ENCODE data around the gene KLF1. TPM values are rescaled to one million over a fixed set of nuclear protein-coding genes. Genes with fewer than 3 reads are reported as not detected.
"Not testable (repeated sequence)": the region's sequence is repeated elsewhere in the genome, so short reads cannot be mapped to it uniquely, and the experiment has no call there.

The KLF1 gene
- polyA plus RNA-seq, 3 donors, result 0.24 to 0.45 (median 0.28) TPM

DNA sequence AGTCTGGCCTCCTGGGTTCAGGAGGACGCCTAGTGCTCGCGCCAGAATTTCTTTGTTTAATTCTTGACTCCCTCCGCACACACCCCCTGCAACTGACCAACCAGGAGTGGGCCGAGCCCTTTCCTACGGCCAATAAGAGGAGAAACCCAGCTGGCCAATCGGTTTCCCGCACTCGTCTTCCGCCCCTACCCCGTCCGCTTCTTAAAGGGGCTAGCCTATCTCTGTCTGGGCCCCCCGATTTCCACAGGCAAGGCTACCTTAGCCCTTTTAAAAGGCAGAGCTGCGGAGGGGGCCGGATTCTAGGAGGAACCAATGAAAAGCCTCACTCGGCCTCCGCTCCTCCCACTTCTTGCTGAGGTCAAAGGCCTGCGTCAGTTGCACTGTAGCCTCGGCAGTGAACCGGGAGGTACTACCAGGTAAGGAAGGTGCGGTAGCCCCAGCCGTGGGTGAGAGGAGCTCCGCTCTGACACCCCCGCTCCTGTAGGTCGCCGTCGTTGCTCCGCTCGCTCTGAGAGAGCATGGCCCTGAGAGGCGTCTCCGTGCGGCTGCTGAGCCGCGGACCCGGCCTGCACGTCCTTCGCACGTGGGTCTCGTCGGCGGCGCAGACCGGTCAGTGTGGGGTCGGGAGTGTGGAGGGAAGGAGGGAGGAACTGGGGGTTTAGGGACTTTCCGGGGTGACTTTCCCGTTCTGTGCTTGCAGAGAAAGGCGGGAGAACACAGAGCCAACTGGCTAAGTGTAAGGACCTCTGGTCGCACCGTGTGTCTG, 4.0 kb upstream of the KLF1 start, which contains the start of gene GCDH:
Gene GCDH (plus strand): TSS at position 374 of the 766 bp plus-strand sequence. CDS start 145 bp downstream, at position 519.
- peaks cover 16 to 26% of the 10 kb centered on the region in 2 donors for H3K36me3 ChIP-seq (replicated peaks in 1 of 2; ENCODE audit: control insufficient read depth in 1 of 2, insufficient read depth in 2 of 2, low read length in 2 of 2)
- peak within 1 kb of the TSS; percentile 59 for H3K9ac ChIP-seq (ENCODE audit: insufficient read depth, low read length, poor library complexity, severe bottlenecking)
- under 1% methylated on average over 49 of the region's 49 CpGs for WGBS (ENCODE audit: insufficient coverage)
- H3K4me1 ChIP-seq (ENCODE audit: control insufficient read depth in 1 of 2, insufficient read depth in 2 of 2, low read length in 2 of 2), result peaks cover 19 to 24% of the 10 kb centered on the region in 2 donors
- H4K20me1 ChIP-seq (ENCODE audit: insufficient read depth, low read length), result peaks cover 6% of the 10 kb centered on the region
- H3K36me3 Mint-ChIP-seq, result peaks cover 22 to 26% of the 10 kb centered on the region in 2 donors
- peak within 1 kb of the TSS; percentile 81 for H2AFZ ChIP-seq (ENCODE audit: insufficient read depth, low read depth, low read length, poor library complexity, severe bottlenecking)
- peak within 1 kb of the TSS; percentile 90 for H3K4me2 ChIP-seq (replicated peaks; ENCODE audit: extremely low read depth, low read length, poor library complexity, severe bottlenecking)
- H3K4me3 ChIP-seq (replicated peaks in 1 of 3; ENCODE audit: low read depth in 2 of 3, low read length in 3 of 3), result peak within 1 kb of the TSS; percentile 39 to 88 (median 75)
- H3K27me3 ChIP-seq (ENCODE audit: control insufficient read depth in 2 of 2, insufficient read depth in 2 of 2, low read length in 2 of 2), result peaks cover 0 to 6% of the 10 kb centered on the region in 2 donors
- H3K27ac ChIP-seq (ENCODE audit: low read depth in 1 of 2, low read length in 2 of 2), result peak within 1 kb of the TSS; percentile 33 to 78
- no peaks in the 10 kb centered on the region for H3K9me3 Mint-ChIP-seq
- H3K79me2 ChIP-seq (ENCODE audit: insufficient read depth, low read length), result peaks cover 11% of the 10 kb centered on the region
- H3K4me1 Mint-ChIP-seq, result peaks cover 24% of the 10 kb centered on the region
- H3K4me3 Mint-ChIP-seq, result peak within 1 kb of the TSS; percentile 89 to 94
- peak within 1 kb of the TSS; percentile 80 to 94 (median 89) for H3K27ac Mint-ChIP-seq
- TF ChIP-seq, protein P1, sequence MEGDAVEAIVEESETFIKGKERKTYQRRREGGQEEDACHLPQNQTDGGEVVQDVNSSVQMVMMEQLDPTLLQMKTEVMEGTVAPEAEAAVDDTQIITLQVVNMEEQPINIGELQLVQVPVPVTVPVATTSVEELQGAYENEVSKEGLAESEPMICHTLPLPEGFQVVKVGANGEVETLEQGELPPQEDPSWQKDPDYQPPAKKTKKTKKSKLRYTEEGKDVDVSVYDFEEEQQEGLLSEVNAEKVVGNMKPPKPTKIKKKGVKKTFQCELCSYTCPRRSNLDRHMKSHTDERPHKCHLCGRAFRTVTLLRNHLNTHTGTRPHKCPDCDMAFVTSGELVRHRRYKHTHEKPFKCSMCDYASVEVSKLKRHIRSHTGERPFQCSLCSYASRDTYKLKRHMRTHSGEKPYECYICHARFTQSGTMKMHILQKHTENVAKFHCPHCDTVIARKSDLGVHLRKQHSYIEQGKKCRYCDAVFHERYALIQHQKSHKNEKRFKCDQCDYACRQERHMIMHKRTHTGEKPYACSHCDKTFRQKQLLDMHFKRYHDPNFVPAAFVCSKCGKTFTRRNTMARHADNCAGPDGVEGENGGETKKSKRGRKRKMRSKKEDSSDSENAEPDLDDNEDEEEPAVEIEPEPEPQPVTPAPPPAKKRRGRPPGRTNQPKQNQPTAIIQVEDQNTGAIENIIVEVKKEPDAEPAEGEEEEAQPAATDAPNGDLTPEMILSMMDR (IDR thresholded peaks at IDR 0.05), result no peak
- intact Hi-C loops (cut with micrococcal nuclease), result loop anchor here in 1 of 2 donors (5.0 kb wide), 1 partner anchor 41 kb away; the partner anchor contains the start of gene FARSA
- peak; percentile 96 to 99 (median 97) for DNase-seq
- peaks cover 7 to 14% (median 11%) of the 10 kb centered on the region in 3 donors for H3K27me3 Mint-ChIP-seq (ENCODE audit: low read depth in 3 of 3)
- H3K9me3 ChIP-seq (replicated peaks in 1 of 2; ENCODE audit: control insufficient read depth in 1 of 2, insufficient read depth in 1 of 2, low read length in 2 of 2), result no peaks in the 10 kb centered on the region

DNA sequence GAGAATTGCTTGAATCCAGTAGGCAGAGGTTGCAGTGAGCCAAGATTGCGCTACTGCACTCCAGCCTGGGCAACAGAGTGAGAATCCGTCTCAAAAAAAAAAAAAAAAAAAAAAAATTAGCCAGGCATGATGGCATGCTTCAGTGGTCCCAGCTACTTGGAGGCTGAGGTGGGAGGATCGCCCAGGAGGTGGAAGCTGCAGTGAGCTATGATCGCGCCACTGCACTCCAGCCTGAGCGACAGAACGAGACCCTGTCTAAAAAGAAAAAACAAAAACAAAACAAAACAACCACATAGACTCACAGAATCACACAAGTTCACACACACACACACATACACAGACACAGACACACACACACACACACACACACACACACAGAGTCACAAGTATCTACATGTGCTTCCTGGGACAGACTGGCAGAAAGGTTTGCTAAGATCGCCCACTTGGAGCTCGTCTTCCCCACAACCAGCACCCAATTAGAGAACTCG, 3.3 kb upstream of the KLF1 start:
- not testable (repeated sequence) for DNase-seq; H3K27me3 ChIP-seq (ENCODE audit: control insufficient read depth in 2 of 2, insufficient read depth in 2 of 2, low read length in 2 of 2); H3K9me3 ChIP-seq (replicated peaks in 1 of 2; ENCODE audit: control insufficient read depth in 1 of 2, insufficient read depth in 1 of 2, low read length in 2 of 2); H3K9ac ChIP-seq (ENCODE audit: insufficient read depth, low read length, poor library complexity, severe bottlenecking); H3K9me3 Mint-ChIP-seq; H4K20me1 ChIP-seq (ENCODE audit: insufficient read depth, low read length)
- Histone ChIP-seq H3K4me2 (replicated peaks; ENCODE audit: extremely low read depth, low read length, poor library complexity, severe bottlenecking) (peak overlapping the region; percentile 90), H3K4me1 (ENCODE audit: control insufficient read depth in 1 of 2, insufficient read depth in 2 of 2, low read length in 2 of 2) (peaks cover 24 to 30% of the 10 kb centered on the region in 2 donors), H3K27ac (ENCODE audit: low read depth in 1 of 2, low read length in 2 of 2) (peak overlapping the region in 1 of 2 donors; percentile 4), H3K79me2 (ENCODE audit: insufficient read depth, low read length) (peaks cover 11% of the 10 kb centered on the region), H3K4me3 (replicated peaks in 1 of 3; ENCODE audit: low read depth in 2 of 3, low read length in 3 of 3) (peak overlapping the region in 2 of 3 experiments; percentile 75 to 88), H3K36me3 (replicated peaks in 1 of 2; ENCODE audit: control insufficient read depth in 1 of 2, insufficient read depth in 2 of 2, low read length in 2 of 2) (peaks cover 14 to 23% of the 10 kb centered on the region in 2 donors), H2AFZ (ENCODE audit: insufficient read depth, low read depth, low read length, poor library complexity, severe bottlenecking) (peak overlapping the region; percentile 81)
- intact Hi-C loops (cut with micrococcal nuclease), result loop anchor here in 1 of 2 donors (5.0 kb wide), 1 partner anchor 42 kb away; the partner anchor contains the start of gene FARSA
- 0% methylated on average over 1 of the region's 10 CpGs for WGBS (ENCODE audit: insufficient coverage)
- peaks cover 19 to 22% of the 10 kb centered on the region in 2 donors for H3K36me3 Mint-ChIP-seq
- peak overlapping the region; percentile 73 to 89 for H3K4me3 Mint-ChIP-seq
- peak overlapping the region; percentile 80 to 94 (median 89) for H3K27ac Mint-ChIP-seq
- H3K27me3 Mint-ChIP-seq (ENCODE audit: low read depth in 3 of 3), result peaks cover 7 to 15% (median 14%) of the 10 kb centered on the region in 3 donors
- peaks cover 24% of the 10 kb centered on the region for H3K4me1 Mint-ChIP-seq
